GM03348 (cell line): ENCODE results near the gene CARTPT.

ENCODE experiments used
- DNase-seq: peaks from one replicate; pipeline ENCODE4 v3.0.0; 2012; ENCODE audit warnings: low spot score

Gene CARTPT

DNA sequence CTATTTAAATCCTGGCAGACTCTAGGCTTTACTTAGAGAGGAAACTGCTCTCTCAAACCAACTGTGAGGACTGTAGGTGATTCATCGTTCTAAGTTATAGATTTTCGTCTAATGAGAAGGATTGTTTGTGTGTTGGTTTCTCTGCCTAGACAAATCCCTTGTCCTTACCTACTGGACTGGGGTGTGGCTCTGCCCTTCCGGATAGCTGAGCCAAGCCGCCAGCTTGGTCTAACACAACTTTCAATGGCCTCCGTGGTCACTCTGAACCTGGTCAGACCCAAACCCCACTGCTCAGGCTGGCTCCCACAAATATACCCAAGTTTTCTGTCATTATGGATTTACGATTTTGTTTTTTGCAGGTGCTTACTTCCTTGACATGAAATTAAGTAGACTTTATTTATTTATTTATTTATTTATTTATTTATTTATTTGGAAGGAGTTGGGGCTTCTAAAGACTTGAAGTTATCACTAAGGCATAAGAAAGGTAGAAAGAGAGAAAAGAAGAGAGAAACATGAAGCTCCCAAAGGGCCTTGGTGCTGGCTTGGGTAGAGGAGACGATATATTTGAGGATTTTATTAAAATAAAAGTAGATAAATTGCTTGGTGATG lies 19.0 kb downstream of the CARTPT start:
- no peak for DNase-seq

DNA sequence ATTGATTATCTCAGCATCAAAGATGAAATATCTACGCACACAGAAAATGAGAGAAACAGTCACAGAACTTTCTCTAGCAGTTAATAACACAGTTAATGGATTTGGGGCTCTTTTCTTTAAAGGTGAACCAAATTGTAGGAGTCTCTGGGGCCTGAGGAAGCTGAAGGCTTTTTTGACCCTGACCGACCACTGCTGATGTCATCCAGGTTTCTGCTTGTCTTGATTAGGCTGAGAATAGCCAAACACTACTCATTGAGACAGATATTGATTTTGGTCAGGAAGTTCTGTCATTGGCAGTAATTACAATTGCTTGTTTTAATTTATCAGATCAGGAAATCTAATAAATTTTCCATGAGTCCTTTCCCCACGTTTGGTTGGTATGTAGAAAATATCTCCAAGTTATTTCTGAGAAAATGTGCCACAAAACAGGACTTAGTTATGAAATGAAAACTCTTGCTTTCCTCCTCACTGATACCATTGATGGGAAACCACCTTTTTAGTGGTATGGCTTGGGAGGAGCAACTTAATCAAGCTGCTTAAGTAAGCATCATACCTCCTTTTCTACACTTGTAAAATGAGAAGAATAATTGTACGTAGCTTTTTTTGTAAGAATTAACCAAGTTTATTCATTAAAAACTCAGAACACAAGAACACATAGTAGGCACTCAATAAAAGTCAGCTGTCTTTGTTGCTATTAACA lies 19.7 kb downstream of the CARTPT start:
- no peak for DNase-seq

- DNase-seq, result no peak
Observed at GRCh38 chr5:71740015-71740753, 21.1 kb downstream of the CARTPT start.

DNA sequence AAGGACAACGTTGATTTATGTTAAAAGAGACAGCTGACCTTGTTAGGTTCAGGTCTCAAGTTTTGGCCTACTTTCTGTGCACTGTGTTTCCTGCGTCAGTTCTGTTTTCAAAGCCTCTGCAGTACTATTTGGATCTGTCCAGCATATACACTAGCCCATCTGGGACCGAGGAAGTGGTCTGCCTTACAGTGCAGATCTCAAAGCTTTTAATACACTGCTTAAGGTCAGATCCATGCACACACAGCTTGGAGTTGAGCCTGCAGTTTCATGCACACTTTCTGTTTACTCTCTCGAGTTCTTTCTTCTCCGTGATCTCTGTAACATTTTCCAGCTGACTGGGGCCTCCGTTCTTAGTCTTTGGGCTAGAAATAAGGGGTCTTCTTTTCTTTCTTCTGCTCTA lies 24.1 kb downstream of the CARTPT start:
- no peak for DNase-seq

GRCh38 chr5:71744009-71744790 lies 25.1 kb downstream of the CARTPT start:
- no peak for DNase-seq

DNA sequence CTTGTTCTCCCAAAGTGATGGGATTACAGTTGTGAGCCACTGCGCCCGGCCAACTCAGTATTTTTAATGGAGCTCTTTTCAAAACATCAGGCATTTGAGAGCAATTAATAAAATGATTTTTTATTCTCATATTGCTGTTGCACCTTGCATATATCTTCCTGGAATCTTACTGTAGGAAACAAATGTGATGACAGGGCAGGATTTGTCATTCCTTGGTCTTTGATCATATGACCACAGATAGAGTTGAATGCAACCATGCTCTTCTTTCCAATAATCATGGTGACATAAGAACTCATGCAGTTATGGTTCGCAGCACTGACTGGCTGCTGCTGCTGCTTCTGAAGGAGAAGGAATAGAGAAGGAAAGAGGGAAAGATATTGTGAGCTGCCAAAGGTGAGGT lies 28.1 kb downstream of the CARTPT start:
- DNase-seq, result no peak

DNA sequence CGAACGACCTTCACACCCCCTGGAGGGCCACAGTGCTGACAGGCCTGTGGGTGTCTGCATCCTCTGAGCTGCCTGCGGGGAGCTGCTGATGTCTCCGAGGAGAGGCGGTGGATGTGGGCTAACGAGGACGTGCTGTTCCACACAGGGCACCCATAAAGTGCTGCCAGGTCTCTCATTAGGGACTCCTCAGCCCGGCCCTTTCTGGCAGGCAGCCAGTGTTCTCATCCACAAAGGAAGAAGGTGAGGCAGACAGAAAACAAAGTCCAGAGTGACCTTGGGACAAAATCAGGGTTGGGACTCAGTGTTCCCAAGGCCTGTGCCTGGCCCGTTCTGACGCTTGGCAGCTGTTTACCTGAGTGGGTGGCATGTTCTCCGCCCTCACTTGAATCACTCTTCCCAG lies 29.3 kb downstream of the CARTPT start:
- DNase-seq, result no peak

DNA sequence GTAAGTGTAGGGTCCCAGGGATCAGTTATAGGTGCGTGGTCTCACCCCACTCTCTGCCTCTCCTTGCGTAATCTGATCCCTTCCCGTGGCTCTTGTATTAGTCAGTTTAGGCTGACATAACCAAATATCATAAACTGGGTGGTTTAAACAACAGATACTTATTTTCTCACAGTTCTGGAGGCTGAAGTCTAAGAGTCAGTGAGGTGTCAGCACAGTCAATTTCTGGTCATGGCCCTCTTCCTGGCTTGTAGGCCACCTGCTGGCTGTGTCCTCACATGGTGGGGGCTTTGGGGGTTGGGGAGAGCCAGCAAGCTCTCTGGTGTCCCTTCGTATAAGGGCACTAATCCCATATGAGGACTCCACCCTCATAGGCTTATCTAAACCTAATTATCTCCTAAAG lies 32.3 kb downstream of the CARTPT start:
- DNase-seq, result no peak

GRCh38 chr5:71752441-71753190 lies 33.5 kb downstream of the CARTPT start:
- no peak for DNase-seq

GRCh38 chr5:71757590-71758543 lies 38.8 kb downstream of the CARTPT start:
- DNase-seq, result peak; percentile 76

DNA sequence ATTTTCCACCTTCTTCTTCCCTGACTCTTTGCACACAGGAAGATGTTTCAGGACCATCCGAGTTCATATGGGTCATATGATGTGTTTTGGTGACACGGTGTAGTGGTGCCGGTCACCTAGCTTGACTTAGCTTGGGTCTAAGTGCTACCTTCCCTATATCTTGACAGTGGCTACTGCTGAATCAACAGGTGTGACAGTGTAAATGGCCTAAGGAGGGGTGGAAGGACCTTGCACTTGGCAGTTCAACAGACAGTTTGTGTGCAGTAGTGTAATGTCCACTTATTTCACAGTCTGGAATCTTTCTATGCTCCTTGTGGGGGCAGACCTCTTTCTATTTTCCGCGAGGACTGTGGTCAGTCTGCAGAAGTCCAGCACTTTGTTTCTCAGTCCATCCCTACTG lies 43.8 kb downstream of the CARTPT start:
- DNase-seq, result no peak

DNA sequence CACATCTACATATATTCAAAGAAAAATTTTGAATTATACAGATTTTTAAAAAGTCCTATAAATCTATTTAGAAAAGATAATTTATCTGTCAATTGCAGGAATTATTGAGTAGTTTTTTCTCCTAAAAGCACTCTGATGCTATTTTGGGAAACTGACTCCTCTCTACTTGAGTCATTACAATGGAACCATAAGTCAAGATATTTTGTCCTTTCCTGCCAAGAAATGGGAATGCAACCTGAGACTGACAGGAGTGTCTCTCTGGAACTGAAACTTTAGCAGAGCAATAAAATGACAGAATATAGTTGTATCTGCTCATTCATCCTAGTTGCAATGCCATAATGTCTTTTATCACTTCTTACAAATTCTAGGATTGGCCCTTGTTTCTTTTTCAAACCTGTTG lies 48.6 kb downstream of the CARTPT start:
- peak; percentile 34 for DNase-seq

DNA sequence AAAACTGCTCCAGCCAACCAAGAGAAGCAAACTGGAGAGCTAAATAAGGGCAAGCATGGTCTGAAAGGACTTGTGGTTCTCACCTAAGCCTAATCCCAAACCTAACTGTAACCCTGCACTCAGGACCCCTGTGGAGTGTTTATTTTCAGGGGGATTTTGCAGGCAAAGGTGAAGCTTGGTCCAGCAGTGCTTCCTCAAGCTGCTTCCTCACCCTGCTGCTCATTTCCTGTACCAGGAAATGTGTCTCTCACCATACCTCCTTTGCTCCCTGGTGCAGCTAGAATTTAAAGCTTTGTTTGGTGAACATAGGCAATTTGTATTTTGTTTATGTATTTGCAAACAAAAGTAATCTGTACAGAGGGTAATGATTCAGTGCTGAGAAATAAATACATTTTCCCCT lies 50.2 kb downstream of the CARTPT start:
- DNase-seq, result no peak

GRCh38 chr5:71770381-71770780 lies 51.3 kb downstream of the CARTPT start:
- DNase-seq, result no peak
